NT2/D1 (cell line): ENCODE data around the gene PIM3.
A peak's percentile ranks its signal among the peaks of the same experiment; 100 is the strongest.

Experiments
- DNase-seq: peaks from one replicate; pipeline ENCODE4 v3.0.0-alpha.2; 2011; ENCODE audit warnings: low read depth, low spot score
- H3K27me3 ChIP-seq: 2 replicates; pipeline ENCODE4 v1.6.0; 2011; ENCODE audit warnings: mild to moderate bottlenecking; ENCODE audit not compliant: insufficient read length, insufficient read depth
- H3K36me3 ChIP-seq: 2 replicates; pipeline ENCODE4 v1.6.1; 2011; ENCODE audit warnings: mild to moderate bottlenecking, low read length, mixed read lengths; ENCODE audit not compliant: insufficient read depth, insufficient read length
- H3K4me1 ChIP-seq: 2 replicates; pipeline ENCODE4 v1.5.1; 2011; ENCODE audit not compliant: insufficient read depth, insufficient read length
- H3K4me3 ChIP-seq: 2 replicates; pipeline ENCODE4 v1.5.1; 2011; ENCODE audit warnings: low read depth; ENCODE audit not compliant: insufficient read length
- H3K9ac ChIP-seq: 2 replicates; pipeline ENCODE4 v1.6.0; 2011; ENCODE audit warnings: low read depth; ENCODE audit not compliant: insufficient read length
- H3K9me3 ChIP-seq: 2 replicates; pipeline ENCODE4 v1.5.1; 2011; ENCODE audit warnings: mild to moderate bottlenecking, low read length; ENCODE audit not compliant: insufficient read depth
- SUZ12 ChIP-seq: IDR thresholded peaks from 2 replicates; pipeline ENCODE4 v1.6.1; 2011; ENCODE audit not compliant: insufficient read length, insufficient read depth; ENCODE audit errors: extremely low read depth
- YY1 ChIP-seq: IDR thresholded peaks from 2 replicates; pipeline ENCODE4 v1.6.1; 2011; ENCODE audit not compliant: insufficient read length, insufficient read depth
- ZNF274 ChIP-seq: IDR thresholded peaks from 2 replicates; pipeline ENCODE4 v1.6.1; 2011; ENCODE audit warnings: mild to moderate bottlenecking, low read depth, low read length

The PIM3 gene

DNA sequence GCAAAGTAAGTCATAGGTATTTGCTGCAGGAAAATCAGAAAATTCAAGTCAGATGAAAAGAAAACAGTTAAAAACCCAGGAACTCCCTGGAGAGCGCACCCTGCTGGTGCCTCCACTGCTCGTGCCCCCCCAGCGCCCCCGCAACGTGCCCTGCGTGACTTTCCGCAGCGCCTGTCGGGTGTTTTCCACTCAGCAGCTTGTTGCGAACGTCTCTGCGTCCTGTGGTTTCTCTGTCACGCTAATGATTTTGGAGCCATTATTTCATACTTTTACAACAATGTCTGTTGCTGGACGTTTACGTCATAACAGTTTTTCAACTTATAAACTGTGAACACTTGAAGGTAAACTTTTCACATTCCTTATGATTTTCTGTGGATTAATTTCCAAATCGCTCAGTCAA is 37.1 kb upstream of the PIM3 start:
- Histone ChIP-seq H3K4me1 (peaks cover 9% of the 10 kb centered on the region), H3K9me3 (no peaks in the 10 kb centered on the region), H3K36me3 (peaks cover 43% of the 10 kb centered on the region), H3K9ac (peak overlapping the region; percentile 21), H3K27me3 (no peaks in the 10 kb centered on the region), H3K4me3 (no peak overlapping the region)
- DNase-seq = no peak
- TF ChIP-seq YY1 = no peak

DNA sequence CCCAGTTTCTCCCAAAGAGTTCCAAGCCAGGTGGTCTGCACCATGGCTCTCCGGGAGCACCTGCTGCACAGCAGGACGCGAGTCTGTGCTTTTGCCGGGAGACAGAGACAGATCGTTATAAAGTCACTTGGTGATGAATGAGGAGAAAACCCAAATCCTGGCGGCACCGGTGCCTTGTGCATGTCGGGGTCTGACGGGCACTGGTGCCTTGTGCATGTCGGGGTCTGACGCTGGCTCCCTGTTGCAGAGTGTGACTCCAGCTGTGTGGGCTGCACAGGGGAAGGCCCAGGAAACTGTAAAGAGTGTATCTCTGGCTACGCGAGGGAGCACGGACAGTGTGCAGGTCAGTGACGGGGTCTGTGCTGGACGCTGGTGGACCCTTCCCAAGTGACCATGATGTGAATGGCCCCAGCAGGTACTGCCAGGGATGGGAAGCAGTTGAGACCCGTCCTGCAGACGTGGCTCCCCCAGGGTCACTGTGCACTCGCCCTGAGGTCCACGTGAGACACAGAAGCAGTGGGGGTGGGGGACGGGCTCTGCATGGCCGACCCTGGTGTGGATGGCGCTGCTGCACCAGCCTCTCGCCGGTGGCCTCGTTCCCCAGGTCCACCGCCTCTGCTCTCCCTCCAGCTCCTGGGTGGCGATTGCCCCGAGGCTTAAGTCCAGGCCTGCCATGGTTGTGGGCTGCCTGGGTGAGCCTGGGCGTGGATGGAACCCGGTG is 36.3 kb upstream of the PIM3 start:
- Histone ChIP-seq H3K4me1 (peaks cover 5% of the 10 kb centered on the region), H3K4me3 (no peak overlapping the region), H3K27me3 (no peaks in the 10 kb centered on the region), H3K9me3 (no peaks in the 10 kb centered on the region), H3K9ac (no peak overlapping the region), H3K36me3 (peaks cover 43% of the 10 kb centered on the region)
- DNase-seq = no peak
- TF ChIP-seq ZNF274 (no peak), YY1 (no peak), SUZ12 (no peak)

DNA sequence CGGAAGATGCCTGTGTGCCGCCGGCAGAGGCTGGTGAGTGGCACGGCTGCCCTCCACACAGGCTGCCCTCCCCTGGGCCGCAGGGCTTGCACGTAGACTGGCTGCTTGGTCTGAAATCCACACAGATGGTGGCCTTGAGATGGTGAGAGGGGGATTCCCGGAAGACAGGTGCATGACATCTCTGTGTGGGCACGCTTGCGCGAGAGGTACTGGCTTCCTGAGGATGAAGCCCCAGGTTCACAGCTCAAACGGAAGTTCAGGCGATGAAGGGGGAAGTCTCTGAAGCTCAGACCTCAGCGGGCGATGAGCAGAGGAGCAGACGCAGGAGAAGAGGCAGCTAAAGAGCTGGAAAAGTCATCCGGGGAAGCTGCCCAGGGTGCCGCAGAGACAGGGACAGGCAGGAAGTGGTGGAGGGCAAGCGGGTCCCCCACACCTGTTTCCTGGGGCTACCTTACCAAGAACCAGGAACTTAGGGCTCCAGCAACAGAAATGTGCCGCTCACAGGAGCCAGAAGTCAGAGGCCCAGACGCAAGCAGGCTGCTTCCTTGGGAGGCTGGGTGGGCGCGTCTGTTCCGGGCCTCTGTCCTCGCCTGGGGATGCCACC is 34.9 kb upstream of the PIM3 start:
- H3K9me3 ChIP-seq = no peaks in the 10 kb centered on the region
- H3K9ac ChIP-seq = no peak overlapping the region
- no peak overlapping the region for H3K4me3 ChIP-seq
- H3K36me3 ChIP-seq = peaks cover 34% of the 10 kb centered on the region
- H3K27me3 ChIP-seq = peaks cover 11% of the 10 kb centered on the region
- DNase-seq = no peak
- peaks cover 12% of the 10 kb centered on the region for H3K4me1 ChIP-seq
- TF ChIP-seq SUZ12 = no peak
- no peak for TF ChIP-seq YY1
- no peak for TF ChIP-seq ZNF274

DNA sequence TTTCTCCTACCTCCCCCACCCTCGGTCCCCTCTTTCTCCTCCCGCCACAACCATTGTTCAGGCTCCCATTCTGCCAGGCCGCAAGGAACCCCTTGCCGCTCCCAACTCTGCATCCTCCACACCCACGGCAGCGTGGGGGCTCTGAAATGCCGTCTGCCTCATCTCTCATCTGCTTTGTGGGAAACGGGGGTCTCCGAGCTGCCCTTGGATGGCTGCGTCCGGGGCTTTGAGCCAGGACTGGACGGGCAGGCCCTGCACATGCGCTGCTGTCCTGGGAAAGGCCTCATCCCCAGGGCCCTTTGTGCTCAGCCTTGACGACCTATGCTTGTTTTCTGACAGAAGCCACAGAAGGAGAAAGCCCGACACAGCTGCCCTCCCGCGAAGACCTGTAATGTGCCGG is 33.7 kb upstream of the PIM3 start:
- Histone ChIP-seq H3K4me1 (peaks cover 14% of the 10 kb centered on the region), H3K4me3 (no peak overlapping the region), H3K36me3 (peaks cover 21% of the 10 kb centered on the region), H3K9ac (no peak overlapping the region), H3K27me3 (peaks cover 13% of the 10 kb centered on the region), H3K9me3 (no peaks in the 10 kb centered on the region)
- TF ChIP-seq YY1 (no peak), SUZ12 (no peak), ZNF274 (no peak)
- no peak for DNase-seq

DNA sequence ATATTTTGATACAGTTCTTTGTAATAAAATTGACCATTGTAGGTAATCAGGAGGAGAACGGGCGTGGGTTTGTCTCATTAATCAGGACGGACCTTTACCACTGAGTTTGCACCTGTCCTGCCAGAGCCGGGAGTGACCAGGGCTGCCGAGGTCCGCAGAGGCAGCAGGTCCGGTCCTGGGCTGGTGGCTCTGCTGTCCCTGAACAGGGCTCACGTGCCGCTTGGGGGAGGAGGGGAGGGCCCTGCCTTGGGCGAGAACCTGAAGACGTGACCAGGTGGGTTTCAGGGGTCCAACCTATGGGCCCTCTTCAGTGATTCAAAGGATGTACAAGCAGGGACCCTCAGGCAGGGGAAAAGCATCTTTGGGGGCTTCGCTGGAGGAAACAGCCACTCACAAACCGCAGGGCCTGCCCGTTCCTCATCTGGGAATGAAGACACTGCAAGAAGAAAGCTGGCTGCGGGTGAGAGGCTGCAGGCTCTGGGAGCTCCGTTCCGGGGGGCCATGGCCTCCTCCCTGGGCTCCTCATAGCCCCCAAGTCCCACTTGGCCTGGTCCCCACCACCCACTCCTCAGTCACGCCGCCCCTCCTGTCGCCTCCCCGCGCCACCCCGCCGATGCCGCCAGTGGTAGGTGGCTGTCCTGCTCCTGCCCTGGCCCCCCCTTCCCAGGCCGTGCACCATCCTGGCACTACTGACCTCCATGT is 32.9 kb upstream of the PIM3 start:
- Histone ChIP-seq H3K27me3 (peaks cover 13% of the 10 kb centered on the region), H3K9me3 (no peaks in the 10 kb centered on the region), H3K4me3 (no peak overlapping the region), H3K4me1 (peaks cover 14% of the 10 kb centered on the region), H3K36me3 (peaks cover 19% of the 10 kb centered on the region), H3K9ac (no peak overlapping the region)
- no peak for DNase-seq
- TF ChIP-seq SUZ12 (no peak), ZNF274 (no peak), YY1 (no peak)

DNA sequence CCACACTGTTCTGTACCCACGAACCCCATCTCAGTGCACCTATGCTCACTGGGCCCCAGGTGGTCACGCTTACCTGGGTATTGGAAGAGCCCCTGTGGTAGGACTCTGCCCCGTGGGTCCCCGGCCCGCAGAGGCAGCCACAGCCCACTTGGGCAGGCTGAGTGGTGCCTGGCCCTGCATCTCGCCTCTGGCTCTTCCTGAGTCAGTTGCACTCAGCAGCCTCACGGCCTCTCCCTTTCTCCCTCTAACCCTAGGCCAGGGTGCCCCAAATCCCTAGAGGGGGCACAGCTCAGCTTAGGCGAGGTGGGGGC is 32.4 kb upstream of the PIM3 start:
- H3K27me3 ChIP-seq = peaks cover 13% of the 10 kb centered on the region
- DNase-seq = no peak
- no peak overlapping the region for H3K9ac ChIP-seq
- H3K36me3 ChIP-seq = peaks cover 19% of the 10 kb centered on the region
- TF ChIP-seq YY1 (no peak), ZNF274 (no peak), SUZ12 (no peak)
- no peak overlapping the region for H3K4me3 ChIP-seq
- H3K4me1 ChIP-seq = peaks cover 10% of the 10 kb centered on the region
- H3K9me3 ChIP-seq = no peaks in the 10 kb centered on the region

DNA sequence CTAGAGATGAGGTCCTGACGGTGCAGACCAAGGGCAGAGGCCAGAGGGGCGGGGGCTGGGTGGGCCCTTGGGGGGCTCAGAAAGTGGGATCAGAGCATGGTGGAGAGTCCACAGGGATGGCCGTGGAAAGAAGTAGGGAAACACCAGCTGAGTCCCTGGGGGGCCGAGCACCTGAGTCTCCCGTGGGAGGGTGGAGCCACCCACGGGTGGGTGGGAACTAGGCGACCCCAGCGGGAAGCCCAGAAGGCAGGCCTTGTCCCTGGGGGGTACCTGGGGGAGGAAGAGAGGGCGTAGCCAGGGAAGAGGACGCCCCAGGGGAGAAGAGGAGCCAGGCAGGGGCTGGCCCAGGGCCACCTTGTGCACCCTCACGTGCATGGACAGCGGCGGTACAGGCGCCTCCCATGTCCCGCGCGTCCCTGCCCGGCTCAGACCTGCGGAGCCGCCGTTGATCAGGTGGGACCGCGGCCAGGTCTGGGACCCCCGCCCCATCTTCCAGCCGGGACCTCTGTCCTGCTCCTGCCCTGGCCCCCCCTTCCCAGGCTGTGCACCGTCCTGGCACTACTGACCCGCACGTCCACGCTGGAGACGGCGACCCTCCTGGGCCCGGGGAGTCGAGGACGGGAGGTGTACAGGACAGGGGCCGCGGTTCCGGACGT is 31.9 kb upstream of the PIM3 start:
- DNase-seq = no peak
- TF ChIP-seq SUZ12 (no peak), ZNF274 (no peak), YY1 (no peak)
- Histone ChIP-seq H3K27me3 (peaks cover 13% of the 10 kb centered on the region), H3K9ac (no peak overlapping the region), H3K9me3 (no peaks in the 10 kb centered on the region), H3K36me3 (peaks cover 19% of the 10 kb centered on the region), H3K4me1 (peaks cover 9% of the 10 kb centered on the region), H3K4me3 (no peak overlapping the region)
